AG04450 (cell line): Measurements from ENCODE around the gene PCDHB14. TPM values are rescaled to one million over a fixed set of nuclear protein-coding genes. Genes with fewer than 3 reads are reported as not detected.

ENCODE experiments used
- CTCF ChIA-PET: fragments of 300-600, 350-600 bp; formaldehyde crosslinking; extraction: SDS; loops from one replicate; lab custom pipeline; 2022; ENCODE audit warnings: antibody characterized with exemption, inconsistent platforms; lab: Charles Lee
- POLR2A ChIA-PET: fragments of 350-600 bp; formaldehyde crosslinking; extraction: SDS; loops from one replicate; lab custom pipeline; 2021; ENCODE audit warnings: antibody characterized with exemption, inconsistent platforms; lab: Yijun Ruan, JAX
- DNase-seq: peaks from one replicate; pipeline ENCODE4 v3.0.0-alpha.2; 2011; ENCODE audit warnings: low read depth, low spot score
- H3K27ac ChIP-seq: one replicate; pipeline ENCODE4 v1.5.1; 2012; ENCODE audit warnings: low read depth, low read length, control low read depth
- H3K27me3 ChIP-seq: one replicate; pipeline ENCODE4 v1.6.0; 2012; ENCODE audit warnings: low read length; ENCODE audit not compliant: control insufficient read depth, insufficient read depth
- H3K4me3 ChIP-seq: 2 replicates; pipeline ENCODE4 v1.5.1; 2011; ENCODE audit warnings: mild to moderate bottlenecking, low read depth, low read length, control low read depth
- H3K9me3 ChIP-seq: 2 replicates; pipeline ENCODE4 v1.5.1; 2012; ENCODE audit warnings: low read length; ENCODE audit not compliant: control insufficient read depth, insufficient read depth
- polyA plus RNA-seq: library from polyadenylated mRNA; depleted of rRNA; stranded (reverse); fragments of >200 nt; gene quantifications from 2 replicates; pipeline ENCODE4 v1.2.3, GENCODE V29; 2011
- TF ChIP-seq, protein P1 (sequence below): IDR thresholded peaks from 2 replicates; pipeline ENCODE4 v1.5.1; 2011; ENCODE audit warnings: low read depth, low read length, control low read depth, inconsistent platforms

The PCDHB14 gene
- polyA plus RNA-seq, 1 experiment, result 0.98 TPM

DNA sequence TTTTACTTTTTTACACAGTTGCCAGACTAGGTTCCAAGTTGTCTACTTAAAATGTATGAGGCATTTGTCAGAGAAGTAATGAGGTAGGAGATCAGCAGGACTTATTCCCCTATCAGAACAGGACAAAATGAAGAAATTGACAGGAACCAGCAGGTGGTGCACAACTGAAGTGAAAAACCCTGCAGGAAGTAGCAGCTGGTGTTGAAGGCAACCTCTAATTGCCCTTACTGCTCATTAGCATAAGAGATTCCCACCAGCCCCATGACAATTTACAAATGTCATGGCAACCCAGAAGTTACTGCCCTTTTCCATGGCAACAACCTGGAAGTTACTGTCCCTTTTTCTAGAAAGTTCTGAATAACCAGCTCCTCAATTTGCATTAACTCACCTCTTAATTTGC lies 27.4 kb downstream of the PCDHB14 start:
- TF ChIP-seq, protein P1, sequence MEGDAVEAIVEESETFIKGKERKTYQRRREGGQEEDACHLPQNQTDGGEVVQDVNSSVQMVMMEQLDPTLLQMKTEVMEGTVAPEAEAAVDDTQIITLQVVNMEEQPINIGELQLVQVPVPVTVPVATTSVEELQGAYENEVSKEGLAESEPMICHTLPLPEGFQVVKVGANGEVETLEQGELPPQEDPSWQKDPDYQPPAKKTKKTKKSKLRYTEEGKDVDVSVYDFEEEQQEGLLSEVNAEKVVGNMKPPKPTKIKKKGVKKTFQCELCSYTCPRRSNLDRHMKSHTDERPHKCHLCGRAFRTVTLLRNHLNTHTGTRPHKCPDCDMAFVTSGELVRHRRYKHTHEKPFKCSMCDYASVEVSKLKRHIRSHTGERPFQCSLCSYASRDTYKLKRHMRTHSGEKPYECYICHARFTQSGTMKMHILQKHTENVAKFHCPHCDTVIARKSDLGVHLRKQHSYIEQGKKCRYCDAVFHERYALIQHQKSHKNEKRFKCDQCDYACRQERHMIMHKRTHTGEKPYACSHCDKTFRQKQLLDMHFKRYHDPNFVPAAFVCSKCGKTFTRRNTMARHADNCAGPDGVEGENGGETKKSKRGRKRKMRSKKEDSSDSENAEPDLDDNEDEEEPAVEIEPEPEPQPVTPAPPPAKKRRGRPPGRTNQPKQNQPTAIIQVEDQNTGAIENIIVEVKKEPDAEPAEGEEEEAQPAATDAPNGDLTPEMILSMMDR, result no peak
- CTCF ChIA-PET, result no interaction called here
- DNase-seq, result no peak
- Histone ChIP-seq H3K27ac (no peak overlapping the region), H3K27me3 (no peaks in the 10 kb centered on the region), H3K9me3 (peaks cover 27% of the 10 kb centered on the region), H3K4me3 (no peak overlapping the region)
- POLR2A ChIA-PET, result no interaction called here

DNA sequence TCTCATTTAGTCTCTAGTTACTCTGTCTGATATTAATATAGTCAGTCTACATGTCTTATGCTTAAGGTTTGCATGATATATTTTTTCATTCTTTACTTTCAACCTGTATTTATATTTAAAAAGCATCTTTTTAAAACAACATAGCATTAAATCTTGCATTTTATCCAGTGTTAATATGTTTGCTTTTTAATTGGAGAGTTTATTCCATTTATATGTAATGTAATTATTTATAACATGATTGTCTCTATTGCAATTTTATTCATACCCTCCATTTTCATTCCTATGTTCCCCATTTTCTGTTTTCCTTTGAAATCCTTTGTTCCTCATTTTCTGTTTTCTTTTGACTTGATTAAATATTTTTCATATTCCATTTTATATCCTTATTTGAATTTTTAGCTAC lies 35.3 kb downstream of the PCDHB14 start:
- ChIA-PET POLR2A (no interaction called here), CTCF (no interaction called here)
- Histone ChIP-seq H3K4me3 (no peak overlapping the region), H3K27ac (no peak overlapping the region), H3K27me3 (no peaks in the 10 kb centered on the region), H3K9me3 (peaks cover 25% of the 10 kb centered on the region)
- DNase-seq, result no peak
- TF ChIP-seq, protein P1, result no peak

GRCh38 chr5:141258948-141259347 lies 35.8 kb downstream of the PCDHB14 start:
- Histone ChIP-seq H3K4me3 (no peak overlapping the region), H3K27ac (no peak overlapping the region), H3K27me3 (no peaks in the 10 kb centered on the region), H3K9me3 (peaks cover 29% of the 10 kb centered on the region)
- TF ChIP-seq, protein P1, result no peak
- ChIA-PET POLR2A (no interaction called here), CTCF (no interaction called here)
- no peak for DNase-seq

GRCh38 chr5:141260458-141261237 lies 37.5 kb downstream of the PCDHB14 start:
- H3K27me3 ChIP-seq, result no peaks in the 10 kb centered on the region
- H3K4me3 ChIP-seq, result no peak overlapping the region
- TF ChIP-seq, protein P1, result no peak
- POLR2A ChIA-PET, result no interaction called here
- CTCF ChIA-PET, result no interaction called here
- peaks cover 29% of the 10 kb centered on the region for H3K9me3 ChIP-seq
- no peak for DNase-seq
- no peak overlapping the region for H3K27ac ChIP-seq

GRCh38 chr5:141261238-141261546 lies 38.0 kb downstream of the PCDHB14 start:
- no peak overlapping the region for H3K4me3 ChIP-seq
- POLR2A ChIA-PET, result no interaction called here
- TF ChIP-seq, protein P1, result no peak
- DNase-seq, result no peak
- H3K27me3 ChIP-seq, result no peaks in the 10 kb centered on the region
- no peak overlapping the region for H3K27ac ChIP-seq
- CTCF ChIA-PET, result no interaction called here
- peaks cover 32% of the 10 kb centered on the region for H3K9me3 ChIP-seq
